Measurements from ENCODE around the gene TM7SF2.
A peak's percentile ranks its signal among the peaks of the same experiment; 100 is the strongest.

The TM7SF2 gene

DNA sequence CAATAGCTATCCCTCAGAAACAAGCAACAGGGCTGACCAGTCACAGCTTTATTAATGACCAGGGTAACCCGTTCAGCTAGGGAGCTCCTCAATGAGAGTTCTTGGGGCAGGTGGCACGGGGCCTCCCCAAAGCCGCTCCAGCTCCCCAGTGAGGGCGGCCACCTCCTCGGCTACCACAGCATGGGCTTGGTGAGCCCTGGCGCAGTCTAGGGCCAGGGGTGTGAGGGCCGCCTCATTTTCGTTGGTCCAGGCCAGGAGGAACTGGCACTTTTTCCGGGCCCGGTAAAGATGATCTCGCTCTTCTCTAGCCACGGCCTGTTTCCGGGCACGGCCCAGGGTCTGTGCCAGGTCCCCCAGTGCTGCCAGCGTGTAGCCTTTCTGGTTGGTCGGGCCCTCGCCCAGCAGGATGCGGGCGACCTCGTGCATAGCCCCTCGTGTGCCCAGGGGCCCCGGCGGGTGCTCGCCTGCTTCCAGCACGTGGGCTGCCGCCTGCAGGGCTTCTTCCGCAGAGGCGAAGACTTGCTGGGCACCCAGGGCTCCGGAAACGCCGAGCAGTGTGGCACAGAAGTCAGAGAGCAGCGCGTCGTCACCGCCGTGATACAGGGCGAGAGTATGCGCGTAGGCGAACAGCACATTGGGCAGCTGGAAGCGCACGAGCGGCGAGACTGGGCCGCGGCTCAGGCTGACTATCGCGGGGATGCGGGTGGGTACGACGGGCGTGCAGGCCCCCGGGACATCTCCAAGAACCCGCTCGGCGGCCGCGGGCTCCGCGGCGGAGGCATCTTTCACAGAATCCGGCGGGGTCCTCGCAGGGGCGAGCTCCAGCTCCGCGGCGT is 4.9 kb downstream of the TM7SF2 start:
- no peak for TF ChIP-seq TAF1 (IDR thresholded peaks at IDR 0.05; ENCODE audit: borderline replicate concordance, insufficient read depth, low read length)
- no peak for TF ChIP-seq SIN3A (IDR thresholded peaks at IDR 0.05; ENCODE audit: borderline replicate concordance, insufficient read depth, low read length)
- TF ChIP-seq, protein P1, sequence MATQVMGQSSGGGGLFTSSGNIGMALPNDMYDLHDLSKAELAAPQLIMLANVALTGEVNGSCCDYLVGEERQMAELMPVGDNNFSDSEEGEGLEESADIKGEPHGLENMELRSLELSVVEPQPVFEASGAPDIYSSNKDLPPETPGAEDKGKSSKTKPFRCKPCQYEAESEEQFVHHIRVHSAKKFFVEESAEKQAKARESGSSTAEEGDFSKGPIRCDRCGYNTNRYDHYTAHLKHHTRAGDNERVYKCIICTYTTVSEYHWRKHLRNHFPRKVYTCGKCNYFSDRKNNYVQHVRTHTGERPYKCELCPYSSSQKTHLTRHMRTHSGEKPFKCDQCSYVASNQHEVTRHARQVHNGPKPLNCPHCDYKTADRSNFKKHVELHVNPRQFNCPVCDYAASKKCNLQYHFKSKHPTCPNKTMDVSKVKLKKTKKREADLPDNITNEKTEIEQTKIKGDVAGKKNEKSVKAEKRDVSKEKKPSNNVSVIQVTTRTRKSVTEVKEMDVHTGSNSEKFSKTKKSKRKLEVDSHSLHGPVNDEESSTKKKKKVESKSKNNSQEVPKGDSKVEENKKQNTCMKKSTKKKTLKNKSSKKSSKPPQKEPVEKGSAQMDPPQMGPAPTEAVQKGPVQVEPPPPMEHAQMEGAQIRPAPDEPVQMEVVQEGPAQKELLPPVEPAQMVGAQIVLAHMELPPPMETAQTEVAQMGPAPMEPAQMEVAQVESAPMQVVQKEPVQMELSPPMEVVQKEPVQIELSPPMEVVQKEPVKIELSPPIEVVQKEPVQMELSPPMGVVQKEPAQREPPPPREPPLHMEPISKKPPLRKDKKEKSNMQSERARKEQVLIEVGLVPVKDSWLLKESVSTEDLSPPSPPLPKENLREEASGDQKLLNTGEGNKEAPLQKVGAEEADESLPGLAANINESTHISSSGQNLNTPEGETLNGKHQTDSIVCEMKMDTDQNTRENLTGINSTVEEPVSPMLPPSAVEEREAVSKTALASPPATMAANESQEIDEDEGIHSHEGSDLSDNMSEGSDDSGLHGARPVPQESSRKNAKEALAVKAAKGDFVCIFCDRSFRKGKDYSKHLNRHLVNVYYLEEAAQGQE (IDR thresholded peaks at IDR 0.05; ENCODE audit: insufficient read depth in 1 of 2, low read depth in 2 of 2, low read length in 2 of 2), result no peak
- TF ChIP-seq FOXP2 (optimal IDR thresholded peaks at IDR 0.05; ENCODE audit: borderline replicate concordance, extremely low read depth, extremely low read length, insufficient read depth), result no peak
- TF ChIP-seq POLR2AphosphoS5 (IDR thresholded peaks at IDR 0.05; ENCODE audit: low read depth, low read length), result peak; percentile 22; the same call in 1 of the 2 replicates

DNA sequence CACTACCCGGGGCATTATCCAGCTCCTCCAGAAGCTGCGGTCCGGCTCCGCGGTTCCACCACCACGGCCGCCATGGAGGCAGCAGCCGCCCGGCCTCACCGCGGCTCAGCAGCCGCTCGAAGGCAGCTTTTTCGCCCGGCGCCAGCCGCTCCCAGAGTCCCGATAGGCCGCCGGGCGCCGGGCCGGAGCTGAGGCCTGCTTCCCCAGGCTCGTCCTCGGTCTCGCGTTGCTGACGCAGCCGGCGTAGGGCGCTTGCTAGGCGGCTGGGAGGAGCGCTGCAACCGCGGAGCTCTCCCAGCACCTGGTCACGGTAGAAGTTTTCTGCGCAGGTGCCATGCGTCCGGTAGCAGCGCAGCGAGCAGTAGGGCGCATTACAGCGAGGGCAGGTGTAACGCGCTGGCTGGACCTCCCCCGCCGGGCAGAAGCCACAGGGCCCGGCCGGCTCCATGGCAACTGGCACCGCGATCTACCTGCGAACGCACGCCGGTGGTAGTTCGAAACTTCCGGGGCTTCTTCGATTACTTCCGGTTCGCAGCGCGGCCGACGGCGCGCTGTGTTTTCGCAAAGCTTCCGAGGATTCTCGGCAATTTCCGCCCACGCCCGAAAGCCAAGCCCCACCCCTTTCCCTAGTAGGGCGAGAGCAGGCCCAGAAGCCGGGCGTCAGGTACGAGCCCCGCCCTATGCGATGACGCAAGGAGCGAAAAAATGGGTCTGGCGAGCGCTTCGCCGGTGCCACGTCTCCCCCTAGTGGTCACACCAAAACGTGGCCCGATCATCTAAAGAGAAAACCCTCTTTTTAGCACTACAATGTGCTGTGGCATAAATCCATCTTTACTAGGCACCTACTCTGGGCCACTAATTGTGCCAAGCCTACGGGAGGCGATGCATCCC is 5.8 kb downstream of the TM7SF2 start, which contains the start of gene ZNHIT2:
Gene ZNHIT2 (minus strand): TSS at position 496 of the 891 bp plus-strand sequence. CDS start 48 bp downstream, at position 448.
- TF ChIP-seq, protein P1 (IDR thresholded peaks at IDR 0.05; ENCODE audit: insufficient read depth in 1 of 2, low read depth in 2 of 2, low read length in 2 of 2), result no peak
- TF ChIP-seq TAF1 (IDR thresholded peaks at IDR 0.05; ENCODE audit: borderline replicate concordance, insufficient read depth, low read length) (peak; percentile 71; the same call in 1 of the 2 replicates), SIN3A (IDR thresholded peaks at IDR 0.05; ENCODE audit: borderline replicate concordance, insufficient read depth, low read length) (no peak), POLR2AphosphoS5 (IDR thresholded peaks at IDR 0.05; ENCODE audit: low read depth, low read length) (peak; percentile 66), FOXP2 (optimal IDR thresholded peaks at IDR 0.05; ENCODE audit: borderline replicate concordance, extremely low read depth, extremely low read length, insufficient read depth) (no peak)

DNA sequence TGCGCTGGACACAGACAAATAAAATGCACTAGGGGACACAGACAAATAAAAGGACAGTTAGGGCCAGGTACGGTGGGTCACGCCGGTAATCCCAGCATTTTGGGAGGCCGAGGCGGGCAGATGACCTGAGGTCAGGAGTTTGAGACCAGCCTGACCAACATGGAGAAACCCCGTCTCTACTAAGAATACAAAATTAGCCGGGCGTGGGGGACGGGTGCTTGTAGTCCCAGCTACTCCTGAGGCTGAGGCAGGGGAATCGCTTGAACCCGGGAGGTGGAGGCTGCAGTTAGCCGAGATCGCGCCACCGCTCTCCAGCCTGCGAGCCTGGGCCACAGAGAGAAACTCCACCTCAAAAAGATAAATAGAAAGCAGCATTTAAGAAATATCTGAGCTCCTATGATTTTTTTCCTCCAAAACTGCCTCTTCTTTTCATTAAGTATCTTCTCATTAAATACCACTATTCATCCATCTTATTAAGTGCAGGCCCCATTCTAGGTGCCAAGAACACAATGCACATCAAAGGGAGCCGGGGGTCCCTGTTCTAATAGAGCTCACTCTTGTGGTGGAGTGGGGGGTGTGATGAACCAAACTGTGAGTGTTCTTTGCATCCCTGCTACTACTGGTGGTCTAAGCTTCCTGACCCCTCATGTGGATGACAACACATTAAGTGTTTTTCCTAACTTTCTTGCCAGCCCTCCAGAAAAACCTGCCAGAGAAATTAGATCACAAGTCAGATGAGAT is 6.6 kb downstream of the TM7SF2 start:
- TF ChIP-seq POLR2AphosphoS5 (IDR thresholded peaks at IDR 0.05; ENCODE audit: low read depth, low read length) (no peak), TAF1 (IDR thresholded peaks at IDR 0.05; ENCODE audit: borderline replicate concordance, insufficient read depth, low read length) (no peak), FOXP2 (optimal IDR thresholded peaks at IDR 0.05; ENCODE audit: borderline replicate concordance, extremely low read depth, extremely low read length, insufficient read depth) (no peak), SIN3A (IDR thresholded peaks at IDR 0.05; ENCODE audit: borderline replicate concordance, insufficient read depth, low read length) (no peak)
- TF ChIP-seq, protein P1 (IDR thresholded peaks at IDR 0.05; ENCODE audit: insufficient read depth in 1 of 2, low read depth in 2 of 2, low read length in 2 of 2), result no peak

DNA sequence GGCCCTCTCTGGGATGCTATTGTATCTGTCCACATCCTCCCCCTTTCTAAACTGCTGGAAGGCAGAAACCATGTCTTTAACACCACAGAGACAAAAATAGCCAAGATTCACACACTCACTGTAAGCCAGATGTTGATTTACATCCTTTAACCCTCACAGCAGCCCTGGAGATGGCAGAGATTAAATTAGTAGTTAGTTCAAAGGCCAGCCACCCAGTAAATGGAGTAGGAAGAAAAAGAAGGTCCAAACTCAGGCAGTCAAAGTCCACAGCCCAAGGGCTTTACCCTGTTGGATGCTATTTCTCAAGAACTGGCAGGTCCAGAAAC is 8.0 kb downstream of the TM7SF2 start:
- TF ChIP-seq POLR2AphosphoS5 (IDR thresholded peaks at IDR 0.05; ENCODE audit: low read depth, low read length), result no peak
- TF ChIP-seq SIN3A (IDR thresholded peaks at IDR 0.05; ENCODE audit: borderline replicate concordance, insufficient read depth, low read length), result no peak
- TF ChIP-seq, protein P1 (IDR thresholded peaks at IDR 0.05; ENCODE audit: insufficient read depth in 1 of 2, low read depth in 2 of 2, low read length in 2 of 2), result no peak
- no peak for TF ChIP-seq FOXP2 (optimal IDR thresholded peaks at IDR 0.05; ENCODE audit: borderline replicate concordance, extremely low read depth, extremely low read length, insufficient read depth)

Data from PFSK-1 (cell line).